Stimulated activated CD8-positive, alpha-beta memory T cell treated with anti-CD3 and anti-CD28 coated beads, Interleukin-7, amount 100 ng/mL, for 4 hours (primary cell): ENCODE data around the gene ENTREP3.
"Not testable (repeated sequence)": the region's sequence is repeated elsewhere in the genome, so short reads cannot be mapped to it uniquely, and the experiment has no call there.

Experiments used
- DNase-seq, 2 donors: peaks; one replicate each; pipeline ENCODE4 v3.0.0-alpha.2; 2020; ENCODE audit warnings: low read depth in 2 of 2

The ENTREP3 gene, protein sequence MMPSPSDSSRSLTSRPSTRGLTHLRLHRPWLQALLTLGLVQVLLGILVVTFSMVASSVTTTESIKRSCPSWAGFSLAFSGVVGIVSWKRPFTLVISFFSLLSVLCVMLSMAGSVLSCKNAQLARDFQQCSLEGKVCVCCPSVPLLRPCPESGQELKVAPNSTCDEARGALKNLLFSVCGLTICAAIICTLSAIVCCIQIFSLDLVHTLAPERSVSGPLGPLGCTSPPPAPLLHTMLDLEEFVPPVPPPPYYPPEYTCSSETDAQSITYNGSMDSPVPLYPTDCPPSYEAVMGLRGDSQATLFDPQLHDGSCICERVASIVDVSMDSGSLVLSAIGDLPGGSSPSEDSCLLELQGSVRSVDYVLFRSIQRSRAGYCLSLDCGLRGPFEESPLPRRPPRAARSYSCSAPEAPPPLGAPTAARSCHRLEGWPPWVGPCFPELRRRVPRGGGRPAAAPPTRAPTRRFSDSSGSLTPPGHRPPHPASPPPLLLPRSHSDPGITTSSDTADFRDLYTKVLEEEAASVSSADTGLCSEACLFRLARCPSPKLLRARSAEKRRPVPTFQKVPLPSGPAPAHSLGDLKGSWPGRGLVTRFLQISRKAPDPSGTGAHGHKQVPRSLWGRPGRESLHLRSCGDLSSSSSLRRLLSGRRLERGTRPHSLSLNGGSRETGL

DNA sequence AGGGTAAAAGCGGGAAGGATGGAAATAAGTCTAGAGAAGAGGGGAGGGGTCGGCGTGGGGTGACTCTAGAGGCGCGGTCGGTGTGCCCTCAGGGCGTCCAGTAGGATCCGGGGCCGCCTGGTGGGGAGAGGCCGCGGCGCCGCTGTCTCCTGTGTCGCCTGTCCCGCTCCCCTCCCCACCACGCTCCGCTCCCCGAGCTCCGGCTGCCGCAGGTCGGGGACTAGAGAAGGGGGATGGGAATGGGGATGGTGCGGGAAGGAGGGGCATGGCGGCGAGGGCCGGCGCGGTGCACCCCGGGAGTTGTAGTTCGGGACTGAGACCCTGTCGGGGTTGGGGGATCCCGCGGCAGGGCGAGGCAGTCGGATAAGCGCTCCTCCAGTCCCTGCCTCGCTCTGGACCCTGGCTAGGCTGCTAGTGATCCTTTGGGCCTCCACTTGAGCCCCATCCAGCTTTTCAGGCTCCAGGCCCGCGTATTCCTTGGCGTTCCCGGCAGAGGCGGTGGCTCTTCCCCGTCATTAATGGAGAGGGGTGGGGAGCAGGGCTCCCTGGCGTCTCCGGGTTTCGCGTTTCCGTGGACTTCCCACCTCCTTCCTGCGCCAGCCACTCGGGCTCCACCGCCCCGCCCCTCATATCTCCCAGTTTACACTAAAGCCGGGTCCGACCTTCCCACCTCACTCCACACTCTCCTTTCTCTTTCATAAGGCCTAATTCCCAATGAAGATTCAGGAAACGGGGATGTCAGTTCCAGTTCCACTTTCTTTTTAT, at the start of gene ENTREP3:
Gene ENTREP3 (minus strand): TSS at position 241 of the 765 bp plus-strand sequence. CDS start 606 bp downstream, outside the sequence.
- DNase-seq, result peak; percentile 51 to 67

DNA sequence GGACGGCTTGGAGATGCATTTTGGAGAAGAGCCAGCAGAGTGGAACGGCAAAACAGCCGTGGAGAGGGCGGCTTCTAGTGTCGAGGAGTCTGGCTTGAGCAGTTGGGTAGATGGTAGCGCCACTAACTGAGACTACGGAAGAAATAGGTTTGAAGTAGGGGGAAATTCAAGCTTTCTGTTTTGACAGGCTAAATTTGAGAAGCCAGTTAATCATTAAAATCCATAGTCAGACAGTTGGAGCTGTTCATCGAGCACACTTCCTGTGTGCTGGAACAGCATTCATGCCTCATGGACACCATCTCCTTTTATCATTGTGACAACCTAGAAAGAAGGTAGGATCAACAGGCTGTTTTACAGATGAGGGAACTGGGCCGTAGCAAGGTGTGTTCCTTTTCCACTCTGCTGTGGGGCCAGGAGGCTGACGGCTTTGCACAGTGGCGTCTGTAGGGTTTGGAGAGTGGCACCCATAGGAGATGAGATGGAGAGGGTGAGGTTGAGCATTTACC, 49.3 kb upstream of the ENTREP3 start:
- no peak for DNase-seq

DNA sequence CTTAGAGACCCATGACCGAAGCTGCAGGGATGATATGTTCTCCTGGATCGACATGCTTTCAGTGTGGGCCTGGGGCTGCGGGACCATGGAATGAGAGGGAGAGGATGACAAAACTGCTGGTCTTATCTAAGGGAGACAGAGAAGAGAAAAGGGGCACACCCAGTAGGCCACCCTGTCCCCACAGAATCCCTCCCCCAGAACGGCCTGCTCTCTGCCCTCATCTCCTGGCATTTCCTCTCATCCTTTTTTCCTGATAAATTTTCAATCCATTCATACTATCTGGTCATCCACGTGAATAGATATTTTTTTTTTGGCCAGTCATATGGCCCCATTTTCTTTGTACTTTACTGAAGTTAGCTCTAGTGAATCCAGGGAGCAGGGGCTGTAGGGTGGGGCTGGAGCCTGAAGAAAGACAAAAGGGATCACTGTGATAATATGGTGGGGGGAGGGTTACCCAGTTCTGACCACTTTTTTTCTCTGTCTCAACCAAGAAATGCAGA, 46.1 kb upstream of the ENTREP3 start, which contains the start of gene PKLR:
Gene PKLR (minus strand): TSS at position 97 of the 500 bp plus-strand sequence. CDS start 43 bp downstream, at position 54.
- no peak for DNase-seq

DNA sequence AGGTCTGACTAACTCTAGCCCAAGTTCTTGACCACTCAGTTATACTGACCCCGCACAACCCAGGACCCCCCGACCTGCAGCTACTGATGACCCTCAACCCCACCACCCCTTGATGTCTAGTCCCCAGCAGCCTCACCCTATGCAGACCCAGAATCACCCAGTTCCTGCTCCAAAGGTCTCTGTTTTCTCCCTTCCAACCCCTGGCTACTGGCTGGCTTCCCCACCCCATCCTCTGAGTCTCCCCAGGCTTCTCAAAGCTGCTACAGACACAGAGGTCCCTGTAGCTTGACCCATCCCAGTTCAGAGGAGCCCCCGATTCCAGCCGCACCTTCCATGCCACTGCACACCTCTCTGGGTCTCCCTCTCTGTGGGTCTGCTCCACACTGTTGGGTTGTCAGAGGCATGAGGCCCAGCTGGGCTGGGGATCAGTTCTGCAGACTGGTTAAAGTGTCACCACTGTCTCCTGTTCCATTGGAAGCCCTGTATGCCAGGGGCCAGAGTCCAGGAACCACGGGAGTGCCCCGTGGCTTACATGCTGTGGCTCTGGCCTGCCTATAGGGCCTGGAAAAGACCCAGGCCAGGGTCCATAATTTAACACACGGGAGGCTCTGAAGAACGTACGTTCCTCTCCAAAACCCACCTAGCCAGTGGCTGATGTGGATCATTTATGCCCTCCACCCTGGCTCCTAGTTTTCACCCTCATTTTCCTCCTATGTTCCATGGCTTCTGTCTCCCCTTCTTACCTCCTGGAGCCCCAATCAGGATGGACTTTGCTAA, 45.5 kb upstream of the ENTREP3 start:
- DNase-seq, result no peak

DNA sequence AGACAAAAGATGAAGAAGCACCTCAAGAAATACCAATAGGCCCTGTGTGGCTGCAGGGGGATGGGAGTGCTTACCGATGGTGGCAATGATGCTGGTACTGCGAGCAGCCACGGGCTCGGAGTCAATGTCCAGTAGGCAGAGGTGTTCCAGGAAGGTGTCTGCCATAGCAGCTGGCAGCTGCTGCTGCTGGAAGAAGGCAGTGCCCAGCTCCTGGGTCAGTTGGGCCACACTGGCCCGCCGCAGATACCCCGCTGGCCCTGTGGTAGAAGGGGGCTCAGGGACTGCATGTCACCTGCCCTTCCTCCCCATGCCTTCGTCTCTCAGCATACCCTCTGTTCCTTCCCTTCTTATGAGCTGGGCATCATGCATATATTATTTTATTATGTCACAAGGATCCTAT, 44.7 kb upstream of the ENTREP3 start:
- DNase-seq, result no peak

DNA sequence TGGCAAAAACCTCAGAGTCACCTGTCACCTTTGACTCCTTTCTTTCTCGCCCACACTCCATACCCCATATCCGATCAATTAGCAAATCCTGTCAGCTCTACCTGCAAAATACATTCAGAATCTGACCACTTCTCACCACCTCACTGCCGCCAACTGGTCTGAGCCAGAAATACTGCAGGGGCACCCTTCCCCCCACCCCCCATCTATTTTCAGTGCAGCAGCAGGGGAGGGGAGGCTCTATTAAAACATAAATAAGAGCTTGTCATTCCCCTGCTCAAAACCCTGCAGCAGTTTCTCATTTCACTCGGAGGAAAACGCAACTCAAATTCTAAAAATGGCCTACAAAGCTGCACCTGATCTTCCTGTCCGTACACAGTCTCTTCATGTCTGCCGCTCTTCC, 42.1 kb upstream of the ENTREP3 start:
- DNase-seq, result no peak

DNA sequence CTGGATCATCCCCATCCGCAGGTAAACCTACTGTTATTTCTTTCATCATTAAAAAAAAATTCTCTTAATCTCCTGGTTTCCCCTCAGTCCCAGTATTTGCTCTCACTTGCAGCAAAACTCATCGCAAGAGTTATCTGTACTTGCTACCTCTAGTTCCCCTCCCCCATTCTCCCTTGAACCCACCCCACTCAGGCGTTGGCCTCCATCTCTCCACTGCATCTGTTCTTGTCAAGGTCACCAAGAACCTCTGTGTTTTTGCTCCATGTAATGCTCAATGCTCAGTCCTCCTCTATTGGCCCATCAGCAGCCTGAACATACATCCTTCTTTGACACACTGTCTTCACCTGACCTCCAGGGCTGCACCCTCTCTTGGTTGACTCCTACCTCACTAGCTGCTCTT, 41.4 kb upstream of the ENTREP3 start:
- DNase-seq, result no peak

DNA sequence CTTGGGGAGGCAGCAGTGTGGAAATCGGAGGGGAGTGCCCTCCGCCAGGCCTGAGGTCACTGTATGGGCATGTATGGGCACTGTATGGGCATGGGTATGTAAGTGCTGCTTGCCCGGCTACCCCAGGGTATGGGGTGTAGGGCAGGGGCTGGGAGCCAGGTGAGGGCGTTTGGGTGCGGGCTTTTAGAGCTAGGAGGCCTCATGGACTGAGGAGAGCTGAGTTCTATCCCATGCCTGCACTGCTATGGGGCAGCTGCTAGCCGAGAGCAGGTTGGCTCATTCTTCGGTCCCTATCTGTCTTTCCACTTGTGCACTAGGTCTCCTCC, 40.6 kb upstream of the ENTREP3 start:
- no peak for DNase-seq

DNA sequence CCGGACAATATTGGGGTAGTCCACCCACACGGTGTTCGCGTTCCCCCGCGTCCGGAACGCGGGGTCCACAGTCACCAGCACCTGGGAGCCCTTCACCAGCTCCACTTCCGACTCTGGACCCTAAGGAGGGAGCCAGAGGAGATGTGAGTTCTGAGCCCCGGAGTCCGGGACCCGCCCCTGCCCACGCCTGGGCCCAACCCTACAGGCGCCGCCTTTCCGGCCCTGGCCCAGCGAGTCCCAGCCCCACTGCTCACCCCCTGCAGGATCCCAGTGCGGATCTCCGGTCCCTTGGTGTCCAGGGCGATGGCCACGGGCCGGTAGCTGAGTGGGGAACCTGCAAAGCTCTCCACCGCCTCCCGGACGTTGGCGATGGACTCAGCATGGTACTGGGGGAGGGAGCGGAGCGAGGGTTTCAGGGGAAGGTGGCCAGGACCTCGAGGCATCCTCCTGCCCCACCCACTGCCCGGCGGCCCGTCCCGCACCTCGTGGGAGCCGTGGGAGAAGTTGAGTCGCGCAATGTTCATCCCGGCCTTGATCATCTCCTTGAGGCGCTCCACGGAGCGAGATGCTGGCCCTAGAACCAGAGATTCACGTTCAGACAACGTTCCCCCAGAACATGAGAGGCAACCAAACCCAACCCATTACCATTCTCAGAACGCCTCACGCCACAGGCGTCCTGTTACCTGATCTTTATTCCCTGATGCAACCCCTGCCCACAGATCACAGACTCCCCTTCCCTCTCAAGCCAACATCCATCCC, 40.1 kb upstream of the ENTREP3 start:
- DNase-seq, result no peak

DNA sequence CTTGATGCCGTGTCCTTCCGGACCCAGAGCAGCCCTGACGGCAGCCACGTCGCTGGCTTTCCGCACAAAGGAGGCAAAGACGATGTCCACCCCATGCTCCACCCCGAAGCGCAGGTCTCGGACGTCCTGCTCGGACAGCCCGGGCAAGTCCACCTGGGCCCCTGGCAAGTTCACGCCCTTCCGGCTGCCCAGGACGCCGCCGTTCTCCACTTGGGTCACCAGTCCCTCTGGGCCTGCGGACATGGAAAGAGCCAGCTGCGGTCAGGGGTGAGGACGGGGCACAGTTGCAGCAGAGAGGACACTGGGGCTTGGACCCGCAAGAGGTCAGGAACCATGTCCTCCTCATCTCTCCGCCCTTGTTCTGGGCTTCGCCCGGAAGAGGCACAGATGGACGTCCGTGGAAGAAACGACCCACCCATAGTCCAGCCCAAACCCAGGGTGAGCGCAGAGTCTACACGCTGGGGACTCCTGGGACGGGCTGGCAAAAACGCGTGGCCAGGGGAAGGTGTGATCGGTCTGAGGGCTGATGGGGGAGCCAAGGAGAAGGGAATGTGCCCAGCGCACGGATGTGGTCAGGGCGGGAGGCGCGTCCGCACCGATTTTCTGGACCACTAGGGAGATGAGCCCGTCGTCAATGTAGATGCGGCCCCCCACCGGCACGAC, 39.4 kb upstream of the ENTREP3 start:
- no peak for DNase-seq

DNA sequence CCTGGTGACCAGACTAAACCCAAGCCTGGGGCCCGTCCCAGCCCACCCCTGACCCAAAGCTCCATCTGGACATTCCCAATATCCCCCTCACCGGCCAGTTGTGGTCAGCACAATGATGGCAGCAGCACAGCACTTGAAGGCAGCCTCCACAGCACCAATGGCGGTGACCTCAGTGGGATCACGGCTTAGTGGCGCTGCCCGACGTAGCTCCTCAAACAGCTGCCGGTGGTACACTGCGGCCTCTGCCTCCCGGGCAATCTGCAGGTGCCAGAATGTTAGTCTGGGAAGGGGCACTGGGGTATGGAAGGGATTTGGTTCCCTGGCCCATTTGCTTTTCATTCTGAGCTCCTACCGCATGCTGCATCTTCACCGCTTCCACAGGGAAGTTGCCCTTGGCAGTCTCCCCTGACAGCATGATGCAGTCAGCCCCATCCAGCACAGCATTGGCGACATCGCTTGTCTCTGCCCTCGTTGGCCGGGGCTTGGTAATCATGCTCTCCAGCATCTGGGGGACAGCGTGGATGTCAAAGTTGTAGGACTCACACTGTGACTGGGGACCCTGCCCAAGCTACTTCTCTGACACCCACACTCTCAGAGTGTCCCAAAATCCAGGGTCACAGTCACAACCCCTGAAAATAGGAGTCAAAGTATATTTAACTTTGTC, 37.9 kb upstream of the ENTREP3 start:
- no peak for DNase-seq

DNA sequence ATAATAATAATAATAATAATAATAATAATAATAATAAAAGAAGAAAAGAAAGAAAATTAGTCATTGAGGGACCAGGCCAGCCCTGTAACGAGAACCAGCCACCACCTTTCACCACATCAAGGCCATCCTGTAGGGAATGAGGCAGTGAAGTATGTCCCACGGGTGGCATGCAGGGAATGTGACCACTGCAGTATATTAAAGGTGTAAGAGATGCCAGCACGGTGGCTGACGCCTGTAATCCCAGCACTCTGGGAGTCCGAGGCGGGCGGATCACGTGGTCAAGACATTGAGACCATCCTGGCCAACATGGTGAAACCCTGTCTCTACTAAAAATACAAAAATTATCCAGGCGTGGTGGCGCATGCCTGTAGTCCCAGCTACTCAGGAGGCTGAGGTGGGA, 35.7 kb upstream of the ENTREP3 start:
- DNase-seq, result not testable (repeated sequence)

DNA sequence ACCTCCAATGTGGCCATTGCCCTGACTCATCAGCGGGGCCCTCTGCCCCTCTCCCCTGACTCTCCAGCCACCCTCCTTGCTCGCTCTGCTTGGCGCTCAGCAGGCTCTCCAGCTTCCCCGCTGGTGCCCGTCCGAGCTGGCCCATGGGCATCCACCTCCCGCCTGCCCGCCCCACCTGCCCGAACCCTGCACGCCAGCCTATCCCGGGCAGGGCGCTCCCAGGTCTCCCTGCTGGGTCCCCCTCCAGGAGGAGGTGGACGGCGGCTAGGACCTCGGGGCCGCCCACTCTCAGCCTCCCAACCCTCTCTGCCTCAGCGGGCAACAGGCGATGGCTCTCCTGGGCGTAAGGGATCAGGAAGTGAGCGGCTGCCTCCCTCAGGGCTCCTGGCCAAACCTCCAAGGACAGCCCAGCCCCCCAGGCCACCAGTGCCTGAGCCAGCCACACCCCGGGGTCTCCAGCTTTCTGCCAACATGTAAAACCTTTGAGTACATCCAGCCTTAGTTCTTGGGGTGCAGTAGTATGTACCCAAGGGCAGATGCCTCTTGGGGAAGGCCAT, 32.8 kb upstream of the ENTREP3 start:
- DNase-seq, result no peak

DNA sequence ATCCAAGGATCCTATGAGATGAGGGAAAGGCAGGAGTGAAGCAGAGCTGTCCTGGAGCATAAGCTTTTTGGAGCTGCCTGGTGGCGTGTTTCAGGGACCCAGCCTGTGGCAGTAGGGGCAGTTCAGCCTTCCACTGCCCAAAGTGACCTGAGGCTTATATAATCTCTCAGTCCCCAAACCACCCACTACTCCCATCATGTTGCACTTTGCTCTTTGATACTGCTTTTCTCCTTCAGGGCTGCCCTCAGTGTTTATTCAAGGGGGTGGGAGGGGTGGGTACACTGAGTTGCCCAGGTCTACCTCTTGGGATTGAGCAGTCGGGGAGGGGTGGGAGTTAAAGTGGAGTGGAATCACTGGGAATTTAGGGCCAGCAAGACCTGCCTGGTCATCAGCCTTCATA, 31.3 kb upstream of the ENTREP3 start:
- DNase-seq, result no peak

DNA sequence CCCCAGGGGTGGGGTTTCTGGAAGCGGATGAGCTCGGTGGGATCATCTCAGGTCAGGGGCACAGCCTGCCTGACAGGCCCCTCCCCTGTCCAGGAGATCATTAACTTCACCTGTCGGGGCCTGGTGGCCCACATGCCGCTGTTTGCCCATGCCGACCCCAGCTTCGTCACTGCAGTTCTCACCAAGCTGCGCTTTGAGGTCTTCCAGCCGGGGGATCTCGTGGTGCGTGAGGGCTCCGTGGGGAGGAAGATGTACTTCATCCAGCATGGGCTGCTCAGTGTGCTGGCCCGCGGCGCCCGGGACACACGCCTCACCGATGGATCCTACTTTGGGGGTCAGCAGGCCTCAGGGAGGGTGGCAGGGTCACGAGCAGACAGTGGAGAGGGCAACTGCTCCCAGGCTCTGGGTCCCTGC, 30.4 kb upstream of the ENTREP3 start:
- DNase-seq, result no peak

DNA sequence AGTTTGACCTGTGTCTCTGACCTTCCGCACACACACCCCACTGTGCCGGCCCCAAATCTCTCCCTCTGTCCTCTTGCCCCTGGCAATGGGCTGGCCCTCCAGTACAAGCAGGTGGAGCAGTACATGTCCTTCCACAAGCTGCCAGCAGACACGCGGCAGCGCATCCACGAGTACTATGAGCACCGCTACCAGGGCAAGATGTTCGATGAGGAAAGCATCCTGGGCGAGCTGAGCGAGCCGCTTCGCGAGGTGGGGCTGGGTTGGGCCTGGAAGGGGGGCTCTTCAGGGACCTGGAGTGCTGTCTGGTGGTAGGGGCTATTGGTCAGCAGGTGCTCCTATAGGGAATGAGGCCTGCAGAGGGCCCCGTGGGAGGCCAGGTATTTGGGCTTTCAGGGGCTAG, 29.8 kb upstream of the ENTREP3 start:
- no peak for DNase-seq

DNA sequence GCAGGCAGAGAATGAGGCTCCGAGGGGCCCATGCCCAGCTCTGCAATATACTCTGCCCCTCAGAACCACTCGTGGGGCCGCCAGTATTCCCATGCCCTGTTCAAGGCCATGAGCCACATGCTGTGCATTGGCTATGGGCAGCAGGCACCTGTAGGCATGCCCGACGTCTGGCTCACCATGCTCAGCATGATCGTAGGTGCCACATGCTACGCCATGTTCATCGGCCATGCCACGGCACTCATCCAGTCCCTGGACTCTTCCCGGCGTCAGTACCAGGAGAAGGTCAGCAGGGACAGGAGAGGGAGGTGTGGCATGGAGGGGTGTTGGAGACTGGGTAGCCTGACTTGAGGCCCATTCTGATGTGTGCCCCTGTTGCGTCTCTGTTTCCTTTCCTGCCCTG, 29.2 kb upstream of the ENTREP3 start:
- DNase-seq, result no peak

DNA sequence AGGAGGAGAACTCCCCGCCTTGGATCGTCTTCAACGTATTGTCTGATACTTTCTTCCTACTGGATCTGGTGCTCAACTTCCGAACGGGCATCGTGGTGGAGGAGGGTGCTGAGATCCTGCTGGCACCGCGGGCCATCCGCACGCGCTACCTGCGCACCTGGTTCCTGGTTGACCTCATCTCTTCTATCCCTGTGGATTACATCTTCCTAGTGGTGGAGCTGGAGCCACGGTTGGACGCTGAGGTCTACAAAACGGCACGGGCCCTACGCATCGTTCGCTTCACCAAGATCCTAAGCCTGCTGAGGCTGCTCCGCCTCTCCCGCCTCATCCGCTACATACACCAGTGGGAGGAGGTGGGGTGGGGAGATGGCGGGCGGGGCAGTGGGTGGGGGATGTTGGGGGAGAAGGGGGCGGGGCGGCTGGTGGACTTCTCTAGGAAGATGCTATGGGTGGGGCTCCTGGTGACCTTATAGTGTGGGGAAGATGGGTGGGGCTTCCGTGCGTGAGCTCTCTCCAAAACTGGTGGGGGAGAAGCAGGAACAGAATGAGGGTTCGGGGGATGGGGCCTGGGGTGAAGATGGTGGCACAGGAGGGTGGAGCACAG, 27.3 kb upstream of the ENTREP3 start:
- DNase-seq, result no peak

DNA sequence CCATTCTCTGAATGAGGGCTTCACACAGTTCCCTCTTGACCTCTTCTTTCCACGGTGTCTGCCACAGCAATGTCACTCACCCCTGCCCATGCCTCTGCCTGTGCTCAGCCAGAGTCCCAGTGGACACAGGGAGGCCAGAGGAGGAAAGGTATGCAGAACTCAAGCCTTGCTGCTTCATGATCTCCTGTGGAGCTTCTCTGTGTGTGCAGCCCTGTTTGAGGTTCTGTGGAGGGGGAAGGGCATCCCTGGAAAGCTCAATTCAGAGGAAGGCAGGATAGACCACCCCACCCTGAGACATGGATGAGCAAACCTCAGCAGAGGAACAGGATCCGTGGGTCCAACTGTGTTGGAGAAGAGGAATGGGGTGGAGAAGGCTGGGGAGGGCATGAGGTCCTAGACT, 24.0 kb upstream of the ENTREP3 start:
- no peak for DNase-seq
